K562 (cell line): ENCODE results near the gene MYOZ3. TPM values are rescaled to one million over a fixed set of nuclear protein-coding genes. Genes with fewer than 3 reads are reported as not detected.

ENCODE experiments used
- ATAC-seq: fragments of 200-7000 bp; cut with Tn5 transposase; 3 replicates; pipeline ENCODE4 v1.9.1; 2020; ENCODE audit warnings: moderate library complexity
- BruUV-seq: library from RNA; stranded (reverse); fragments of 400-500 nt; replicated peaks from 2 replicates; lab custom pipeline; 2021; lab: Mats Ljungman, UMichigan
- CTCF ChIA-PET: fragments of 300-600 bp; formaldehyde crosslinking; extraction: SDS; loops from one replicate; lab custom pipeline; 2021; ENCODE audit warnings: low intra/inter-chr PET ratio; lab: Yijun Ruan, JAX
- POLR2A ChIA-PET: fragments of 300-600, 350-650 bp; sonication (Branson Sonifier 250); formaldehyde crosslinking; extraction: SDS; loops from one replicate; lab custom pipeline; 2021; ENCODE audit warnings: antibody characterized with exemption, inconsistent platforms; lab: Yijun Ruan, JAX
- DNase-seq, 4 experiments: peaks; one replicate each; pipeline versions ENCODE4 v3.0.0 to v3.0.0-alpha.2; 2011 to 2018; ENCODE audit warnings: low spot score in 3 of 4, mixed read lengths in 3 of 4; ENCODE audit errors: extremely low read depth in 1 of 4
- FAIRE-seq: peaks from 2 replicates; lab custom pipeline; 2011; peaks lifted over from hg19 to GRCh38; lab: Jason Lieb, UNC
- H2AFZ ChIP-seq: 2 replicates; pipeline ENCODE4 v1.6.0; 2011; ENCODE audit warnings: low read depth, low read length, control low read depth, inconsistent platforms
- H3K27ac ChIP-seq: fragments of 200-600 bp; 3 replicates; pipeline ENCODE4 v1.8.0; 2011; ENCODE audit warnings: low read depth, mild to moderate bottlenecking, control low read depth, inconsistent platforms, low read length, moderate library complexity, mixed read lengths; ENCODE audit errors: extremely low read depth
- H3K27me3 ChIP-seq, 2 experiments: fragments of 300-600 bp in 1 of 2; 2 replicates in 1 of 2; 3 replicates in 1 of 2; pipeline versions ENCODE4 v1.6.0 to v1.8.0; 2011; ENCODE audit warnings: inconsistent platforms in 2 of 2, low read length in 2 of 2, mild to moderate bottlenecking in 1 of 2, mixed read lengths in 1 of 2, moderate library complexity in 1 of 2; ENCODE audit not compliant: control insufficient read depth in 2 of 2, insufficient read depth in 2 of 2
- H3K36me3 ChIP-seq: fragments of 300-600 bp; 3 replicates; pipeline ENCODE4 v1.8.0; 2011; ENCODE audit warnings: mild to moderate bottlenecking, low read length, inconsistent platforms; ENCODE audit not compliant: control insufficient read depth, insufficient read depth
- H3K4me1 ChIP-seq, 2 experiments: fragments of 200-600 bp in 1 of 2; replicated peaks in 1 of 2; 2 replicates in 1 of 2; 3 replicates in 1 of 2; pipeline versions ENCODE4 v1.5.1 to v1.8.0; 2011; ENCODE audit warnings: inconsistent platforms in 2 of 2, low read length in 2 of 2, mild to moderate bottlenecking in 1 of 2, mixed read lengths in 1 of 2, moderate library complexity in 1 of 2; ENCODE audit not compliant: control insufficient read depth in 2 of 2, insufficient read depth in 2 of 2
- H3K4me2 ChIP-seq: 2 replicates; pipeline ENCODE4 v1.6.1; 2011; ENCODE audit warnings: low read length, control low read depth, inconsistent platforms, mixed read lengths; ENCODE audit not compliant: insufficient read depth
- H3K4me3 ChIP-seq: fragments of 200-600 bp; sonication (generic), shearing (Covaris generic); 2 replicates; pipeline ENCODE4 v1.5.1; 2016; ENCODE audit warnings: control low read depth, inconsistent platforms
- H3K79me2 ChIP-seq: fragments of 200-600 bp; 3 replicates; pipeline ENCODE4 v1.8.0; 2011; ENCODE audit warnings: low read length, inconsistent platforms; ENCODE audit not compliant: control insufficient read depth, insufficient read depth
- H3K9ac ChIP-seq, 2 experiments: 2 replicates each; pipeline versions ENCODE4 v1.6.0 to v1.6.1; 2011; ENCODE audit warnings: low read depth in 2 of 2, low read length in 2 of 2, control low read depth in 1 of 2, inconsistent platforms in 1 of 2, mild to moderate bottlenecking in 1 of 2, mixed read lengths in 1 of 2; ENCODE audit not compliant: insufficient read depth in 1 of 2
- H3K9me1 ChIP-seq: one replicate; pipeline ENCODE4 v1.6.0; 2011; ENCODE audit warnings: inconsistent platforms, mild to moderate bottlenecking, low read length, moderate library complexity; ENCODE audit not compliant: control insufficient read depth, insufficient read depth
- H3K9me3 ChIP-seq: replicated peaks from 2 replicates; pipeline ENCODE4 v1.5.1; 2011; ENCODE audit warnings: low read depth, low read length, inconsistent platforms; ENCODE audit not compliant: control insufficient read depth, insufficient read depth
- H4K20me1 ChIP-seq: replicated peaks from 2 replicates; pipeline ENCODE4 v1.6.1; 2011; ENCODE audit warnings: low read length, inconsistent platforms, mixed read lengths; ENCODE audit not compliant: control insufficient read depth, insufficient read depth
- BCOR ChIP-seq: fragments of 450-650 bp; IDR thresholded peaks from 2 replicates; pipeline ENCODE4 v1.6.1; 2016
- HDAC2 ChIP-seq: fragments of 450-650 bp; IDR thresholded peaks from 2 replicates; pipeline ENCODE4 v1.6.1; 2016; ENCODE audit warnings: mild to moderate bottlenecking
- KDM1A ChIP-seq, 2 experiments: fragments of 450-650 bp; IDR thresholded peaks; 2 replicates each; pipeline ENCODE4 v1.6.1; 2016; ENCODE audit warnings: mild to moderate bottlenecking in 2 of 2
- NFATC3 ChIP-seq: fragments of 450-650 bp; IDR thresholded peaks from 2 replicates; pipeline ENCODE4 v1.6.1; 2017; ENCODE audit warnings: mild to moderate bottlenecking
- RBM25 ChIP-seq: fragments of 200-400 bp; formaldehyde crosslinking; IDR thresholded peaks from 2 replicates; pipeline ENCODE4 v1.6.1; 2018; ENCODE audit warnings: low read length, low read depth, moderate library complexity; ENCODE audit not compliant: severe bottlenecking
- RCOR1 ChIP-seq, 2 experiments: IDR thresholded peaks; 2 replicates each; pipeline ENCODE4 v1.6.1; 2012; ENCODE audit warnings: low read depth in 2 of 2, low read length in 2 of 2, borderline replicate concordance in 1 of 2, improper control_type of control experiment in 1 of 2
- SMARCA5 ChIP-seq: fragments of 450-650 bp; IDR thresholded peaks from 2 replicates; pipeline ENCODE4 v1.6.1; 2016
- TCF3 ChIP-seq: sonication (generic); formaldehyde crosslinking; IDR thresholded peaks from 2 replicates; pipeline ENCODE4 v1.4.0; 2020; ENCODE audit warnings: mild to moderate bottlenecking, missing genetic modification reagents
- ZBTB1 ChIP-seq: sonication (generic); formaldehyde crosslinking; IDR thresholded peaks from 2 replicates; pipeline ENCODE4 v1.8.1; 2023; ENCODE audit warnings: missing genetic modification reagents, low read depth, mild to moderate bottlenecking, borderline replicate concordance
- ZFP36 ChIP-seq: fragments of 150-350 bp; IDR thresholded peaks from 2 replicates; pipeline ENCODE4 v1.6.1; 2018; ENCODE audit warnings: low read length, low read depth; ENCODE audit not compliant: partially characterized antibody
- ZNF436 ChIP-seq: fragments of 250-450, 450-650 bp; sonication (Bioruptor Pico); formaldehyde crosslinking; IDR thresholded peaks from 2 replicates; pipeline ENCODE4 v1.7.0; 2020; ENCODE audit warnings: mild to moderate bottlenecking
- WGBS: fragments of 100-300 bp; shearing (Covaris generic); methylation state at CpG from one replicate; pipeline ENCODE4 v1.1.6; 2016; ENCODE audit warnings: low coverage, mixed read lengths; ENCODE audit not compliant: insufficient coverage; ENCODE audit errors: missing lambda C conversion rate; 5-methylcytosine and 5-hydroxymethylcytosine counted together
- in situ Hi-C: fragments of 300-500 bp; cut with MboI; formaldehyde crosslinking; loops from 4 replicates; pipeline ENCODE4 v1.15.0; 2018; ENCODE audit warnings: inconsistent platforms, mixed read lengths
- intact Hi-C: fragments of 100-400 bp; cut with micrococcal nuclease; formaldehyde crosslinking; loops from 2 replicates; pipeline ENCODE4 v1.14.2; 2022
- polyA plus RNA-seq, 8 experiments: library from polyadenylated mRNA; depleted of rRNA in 4 of 8; stranded (reverse) in 5 of 8; unstranded in 3 of 8; fragments of >200 nt; fragmentation: Nextera tagmentation in 2 of 8; fragmentation: Illumina TruSeq in 1 of 8; extraction: Ambion mirVana in 2 of 8; extraction: Trizol in 1 of 8; gene quantifications; 2 replicates each; pipeline versions ENCODE4 v1.2.1 to v1.2.3, GENCODE V29; 2011 to 2014; ENCODE audit warnings: inconsistent platforms in 1 of 8, missing spikeins in 1 of 8
- total RNA-seq, 7 experiments: library from RNA; depleted of rRNA in 6 of 7; stranded (reverse); fragments of >200 nt in 6 of 7; fragmentation: Illumina TruSeq in 2 of 7; extraction: Trizol in 2 of 7; gene quantifications; 2 replicates each; pipeline versions ENCODE4 v1.2.1 to v1.2.3, GENCODE V29; 2011 to 2021; ENCODE audit warnings: low replicate concordance in 1 of 7
- TF ChIP-seq, protein P1 (sequence below): IDR thresholded peaks from 3 replicates; pipeline ENCODE4 v1.6.1; 2011; ENCODE audit warnings: borderline replicate concordance, mild to moderate bottlenecking, moderate library complexity; ENCODE audit not compliant: insufficient read length; ENCODE audit errors: extremely low read depth

MYOZ3 gene
- total and polyA plus RNA-seq, 9 of the 15 experiments (the other 6 are each of a cell fraction or from before 2014, with no cell fraction given): not detected

- 0% methylated on average over 1 of the region's 1 CpG for WGBS
- BruUV-seq: no TSS peak
- Histone ChIP-seq H3K4me2 (no peak overlapping the region), H3K79me2 (no peaks in the 10 kb centered on the region), H3K27ac (no peak overlapping the region), H3K27me3 (peaks cover 4 to 33% of the 10 kb centered on the region in 2 experiments; a peak in 4 of 5 replicates)
- no peak for ATAC-seq
- ChIA-PET POLR2A (interaction anchor here (0.6 kb wide), 1 partner anchor 16 kb away, joined by 3 read pairs; no protein-coding TSS in a partner anchor), CTCF (no interaction called here)
- no peak for DNase-seq
- no peak for FAIRE-seq
- TF ChIP-seq, protein P1, sequence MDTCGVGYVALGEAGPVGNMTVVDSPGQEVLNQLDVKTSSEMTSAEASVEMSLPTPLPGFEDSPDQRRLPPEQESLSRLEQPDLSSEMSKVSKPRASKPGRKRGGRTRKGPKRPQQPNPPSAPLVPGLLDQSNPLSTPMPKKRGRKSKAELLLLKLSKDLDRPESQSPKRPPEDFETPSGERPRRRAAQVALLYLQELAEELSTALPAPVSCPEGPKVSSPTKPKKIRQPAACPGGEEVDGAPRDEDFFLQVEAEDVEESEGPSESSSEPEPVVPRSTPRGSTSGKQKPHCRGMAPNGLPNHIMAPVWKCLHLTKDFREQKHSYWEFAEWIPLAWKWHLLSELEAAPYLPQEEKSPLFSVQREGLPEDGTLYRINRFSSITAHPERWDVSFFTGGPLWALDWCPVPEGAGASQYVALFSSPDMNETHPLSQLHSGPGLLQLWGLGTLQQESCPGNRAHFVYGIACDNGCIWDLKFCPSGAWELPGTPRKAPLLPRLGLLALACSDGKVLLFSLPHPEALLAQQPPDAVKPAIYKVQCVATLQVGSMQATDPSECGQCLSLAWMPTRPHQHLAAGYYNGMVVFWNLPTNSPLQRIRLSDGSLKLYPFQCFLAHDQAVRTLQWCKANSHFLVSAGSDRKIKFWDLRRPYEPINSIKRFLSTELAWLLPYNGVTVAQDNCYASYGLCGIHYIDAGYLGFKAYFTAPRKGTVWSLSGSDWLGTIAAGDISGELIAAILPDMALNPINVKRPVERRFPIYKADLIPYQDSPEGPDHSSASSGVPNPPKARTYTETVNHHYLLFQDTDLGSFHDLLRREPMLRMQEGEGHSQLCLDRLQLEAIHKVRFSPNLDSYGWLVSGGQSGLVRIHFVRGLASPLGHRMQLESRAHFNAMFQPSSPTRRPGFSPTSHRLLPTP: peak; percentile 59
- peak; percentile 89; the same call in 1 of the 2 replicates for TF ChIP-seq SMARCA5
- no peak for TF ChIP-seq NFATC3
- peak in 1 of 2 experiments; percentile 54; a peak in 1 of 4 replicates for TF ChIP-seq RCOR1 (IDR thresholded peaks at IDR 0.05; ENCODE audit: borderline replicate concordance in 1 of 2, low read depth in 2 of 2, low read length in 2 of 2)
- peak; percentile 97 for TF ChIP-seq RBM25
- TF ChIP-seq ZFP36: peak; percentile 99
- peak; percentile 96 for TF ChIP-seq ZNF436 (CRISPR knock-in tag)
- TF ChIP-seq HDAC2: peak; percentile 27; the same call in 1 of the 2 replicates
- no peak for TF ChIP-seq TCF3
- peak; percentile 68 to 76 for TF ChIP-seq KDM1A (IDR thresholded peaks at IDR 0.05)
- TF ChIP-seq BCOR: peak; percentile 89
- no peak for TF ChIP-seq ZBTB1 (CRISPR knock-in tag)
- TF ChIP-seq, all 486 proteins: peak for 9
- in situ Hi-C loops: no loop called here
- Histone ChIP-seq H2AFZ (no peak overlapping the region), H3K36me3 (no peaks in the 10 kb centered on the region), H4K20me1 (peaks cover 19% of the 10 kb centered on the region), H3K4me1 (peaks cover 11 to 18% of the 10 kb centered on the region in 2 experiments), H3K9me1 (no peaks in the 10 kb centered on the region), H3K4me3 (no peak overlapping the region), H3K9me3 (no peaks in the 10 kb centered on the region), H3K9ac (no peak overlapping the region)
- intact Hi-C loops: no loop called here
Measured at GRCh38 chr5:150638053-150638444, 23.0 kb upstream of the MYOZ3 start.
